SH-SY5Y (cell line): ENCODE measurements around the gene ACOX3.

Experiments
- GATA2 ChIP-seq: IDR thresholded peaks from 2 replicates; pipeline ENCODE4 v1.6.1; 2011; ENCODE audit warnings: mild to moderate bottlenecking, low read depth, low read length
- GATA3 ChIP-seq: IDR thresholded peaks from 2 replicates; pipeline ENCODE4 v1.6.1; 2011; ENCODE audit warnings: low read depth, mild to moderate bottlenecking, low read length, moderate library complexity

DNA sequence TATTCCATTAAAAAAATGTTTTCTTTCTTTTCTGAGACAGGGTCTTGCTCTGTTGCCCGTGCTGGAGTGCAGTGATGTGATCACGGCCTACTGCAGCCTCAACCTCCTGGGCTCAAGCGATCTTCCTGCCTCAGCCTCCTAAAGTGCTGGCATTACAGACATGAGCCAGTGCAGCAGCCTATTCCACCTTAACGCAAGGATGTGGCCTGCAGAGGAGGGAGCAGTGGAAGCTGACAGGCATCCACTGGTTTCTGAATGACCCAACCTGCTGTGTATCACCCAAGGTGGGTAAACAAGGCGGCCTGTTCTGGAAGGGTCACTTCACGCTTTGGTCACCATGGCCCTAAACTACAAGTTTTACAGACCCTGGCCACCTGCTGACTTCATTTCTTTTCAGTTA lies 60.8 kb downstream of the ACOX3 start:
- TF ChIP-seq GATA3 (no peak), GATA2 (no peak)
